IPS-11a (cell line): ENCODE data around the gene ATXN1.
"Not testable (repeated sequence)": the region's sequence is repeated elsewhere in the genome, so short reads cannot be mapped to it uniquely, and the experiment has no call there.

Source experiments
- H3K4me3 ChIP-seq: one replicate; pipeline ENCODE4 v1.5.1; 2013; ENCODE audit warnings: low read depth, low read length, control low read depth

The ATXN1 gene

GRCh38 chr6:16427124-16427523 is 334.1 kb downstream of the ATXN1 start:
- no peak overlapping the region for H3K4me3 ChIP-seq

GRCh38 chr6:16425881-16426615 is 335.2 kb downstream of the ATXN1 start:
- no peak overlapping the region for H3K4me3 ChIP-seq

GRCh38 chr6:16421462-16421960 is 339.7 kb downstream of the ATXN1 start:
- H3K4me3 ChIP-seq, result no peak overlapping the region

GRCh38 chr6:16420715-16421461 is 340.4 kb downstream of the ATXN1 start:
- H3K4me3 ChIP-seq, result no peak overlapping the region

GRCh38 chr6:16420337-16420714 is 340.9 kb downstream of the ATXN1 start:
- H3K4me3 ChIP-seq, result no peak overlapping the region

- H3K4me3 ChIP-seq, result no peak overlapping the region
These were observed 341.5 kb downstream of the ATXN1 start for GRCh38 chr6:16419636-16420336.

GRCh38 chr6:16418151-16418550 is 343.1 kb downstream of the ATXN1 start:
- H3K4me3 ChIP-seq, result no peak overlapping the region

- H3K4me3 ChIP-seq, result no peak overlapping the region
These were observed 345.6 kb downstream of the ATXN1 start for GRCh38 chr6:16415677-16416076.

- H3K4me3 ChIP-seq, result no peak overlapping the region
These were observed 347.1 kb downstream of the ATXN1 start for GRCh38 chr6:16414205-16414604.

GRCh38 chr6:16413399-16413798 is 347.9 kb downstream of the ATXN1 start:
- H3K4me3 ChIP-seq, result no peak overlapping the region

GRCh38 chr6:16412982-16413381 is 348.3 kb downstream of the ATXN1 start:
- H3K4me3 ChIP-seq, result no peak overlapping the region

GRCh38 chr6:16412171-16412570 is 349.1 kb downstream of the ATXN1 start:
- no peak overlapping the region for H3K4me3 ChIP-seq

GRCh38 chr6:16409531-16410441 is 351.5 kb downstream of the ATXN1 start:
- H3K4me3 ChIP-seq, result no peak overlapping the region

GRCh38 chr6:16408766-16409165 is 352.5 kb downstream of the ATXN1 start:
- H3K4me3 ChIP-seq, result no peak overlapping the region

GRCh38 chr6:16406966-16407365 is 354.3 kb downstream of the ATXN1 start:
- no peak overlapping the region for H3K4me3 ChIP-seq

- H3K4me3 ChIP-seq, result not testable (repeated sequence)
These were observed 354.7 kb downstream of the ATXN1 start for GRCh38 chr6:16406538-16406937.

- no peak overlapping the region for H3K4me3 ChIP-seq
These were observed 355.9 kb downstream of the ATXN1 start for GRCh38 chr6:16405375-16405774.

- no peak overlapping the region for H3K4me3 ChIP-seq
These were observed 356.8 kb downstream of the ATXN1 start for GRCh38 chr6:16404456-16404855.

GRCh38 chr6:16403831-16404230 is 357.4 kb downstream of the ATXN1 start:
- H3K4me3 ChIP-seq, result no peak overlapping the region

- H3K4me3 ChIP-seq, result no peak overlapping the region
These were observed 358.7 kb downstream of the ATXN1 start for GRCh38 chr6:16402581-16402900.

GRCh38 chr6:16400248-16400760 is 361.0 kb downstream of the ATXN1 start:
- no peak overlapping the region for H3K4me3 ChIP-seq
